K562 (cell line): Measurements from ENCODE around the gene UBL3. TPM values are rescaled to one million over a fixed set of nuclear protein-coding genes. Genes with fewer than 3 reads are reported as not detected.

ENCODE experiments used
- ATAC-seq: fragments of 200-7000 bp; cut with Tn5 transposase; 3 replicates; pipeline ENCODE4 v1.9.1; 2020; ENCODE audit warnings: moderate library complexity
- BruUV-seq: library from RNA; stranded (reverse); fragments of 400-500 nt; replicated peaks from 2 replicates; lab custom pipeline; 2021; lab: Mats Ljungman, UMichigan
- CTCF ChIA-PET: fragments of 300-600 bp; formaldehyde crosslinking; extraction: SDS; loops from one replicate; lab custom pipeline; 2021; ENCODE audit warnings: low intra/inter-chr PET ratio; lab: Yijun Ruan, JAX
- POLR2A ChIA-PET: fragments of 300-600, 350-650 bp; sonication (Branson Sonifier 250); formaldehyde crosslinking; extraction: SDS; loops from one replicate; lab custom pipeline; 2021; ENCODE audit warnings: antibody characterized with exemption, inconsistent platforms; lab: Yijun Ruan, JAX
- DNase-seq, 4 experiments: peaks; one replicate each; pipeline versions ENCODE4 v3.0.0 to v3.0.0-alpha.2; 2011 to 2018; ENCODE audit warnings: low spot score in 3 of 4, mixed read lengths in 3 of 4; ENCODE audit errors: extremely low read depth in 1 of 4
- FAIRE-seq: peaks from 2 replicates; lab custom pipeline; 2011; peaks lifted over from hg19 to GRCh38; lab: Jason Lieb, UNC
- H2AFZ ChIP-seq: 2 replicates; pipeline ENCODE4 v1.6.0; 2011; ENCODE audit warnings: low read depth, low read length, control low read depth, inconsistent platforms
- H3K27ac ChIP-seq: fragments of 200-600 bp; 3 replicates; pipeline ENCODE4 v1.8.0; 2011; ENCODE audit warnings: low read depth, mild to moderate bottlenecking, control low read depth, inconsistent platforms, low read length, moderate library complexity, mixed read lengths; ENCODE audit errors: extremely low read depth
- H3K27me3 ChIP-seq, 2 experiments: fragments of 300-600 bp in 1 of 2; 2 replicates in 1 of 2; 3 replicates in 1 of 2; pipeline versions ENCODE4 v1.6.0 to v1.8.0; 2011; ENCODE audit warnings: inconsistent platforms in 2 of 2, low read length in 2 of 2, mild to moderate bottlenecking in 1 of 2, mixed read lengths in 1 of 2, moderate library complexity in 1 of 2; ENCODE audit not compliant: control insufficient read depth in 2 of 2, insufficient read depth in 2 of 2
- H3K36me3 ChIP-seq: fragments of 300-600 bp; 3 replicates; pipeline ENCODE4 v1.8.0; 2011; ENCODE audit warnings: mild to moderate bottlenecking, low read length, inconsistent platforms; ENCODE audit not compliant: control insufficient read depth, insufficient read depth
- H3K4me1 ChIP-seq, 2 experiments: fragments of 200-600 bp in 1 of 2; replicated peaks in 1 of 2; 2 replicates in 1 of 2; 3 replicates in 1 of 2; pipeline versions ENCODE4 v1.5.1 to v1.8.0; 2011; ENCODE audit warnings: inconsistent platforms in 2 of 2, low read length in 2 of 2, mild to moderate bottlenecking in 1 of 2, mixed read lengths in 1 of 2, moderate library complexity in 1 of 2; ENCODE audit not compliant: control insufficient read depth in 2 of 2, insufficient read depth in 2 of 2
- H3K4me2 ChIP-seq: 2 replicates; pipeline ENCODE4 v1.6.1; 2011; ENCODE audit warnings: low read length, control low read depth, inconsistent platforms, mixed read lengths; ENCODE audit not compliant: insufficient read depth
- H3K4me3 ChIP-seq: fragments of 200-600 bp; sonication (generic), shearing (Covaris generic); 2 replicates; pipeline ENCODE4 v1.5.1; 2016; ENCODE audit warnings: control low read depth, inconsistent platforms
- H3K79me2 ChIP-seq: fragments of 200-600 bp; 3 replicates; pipeline ENCODE4 v1.8.0; 2011; ENCODE audit warnings: low read length, inconsistent platforms; ENCODE audit not compliant: control insufficient read depth, insufficient read depth
- H3K9ac ChIP-seq, 2 experiments: 2 replicates each; pipeline versions ENCODE4 v1.6.0 to v1.6.1; 2011; ENCODE audit warnings: low read depth in 2 of 2, low read length in 2 of 2, control low read depth in 1 of 2, inconsistent platforms in 1 of 2, mild to moderate bottlenecking in 1 of 2, mixed read lengths in 1 of 2; ENCODE audit not compliant: insufficient read depth in 1 of 2
- H3K9me1 ChIP-seq: one replicate; pipeline ENCODE4 v1.6.0; 2011; ENCODE audit warnings: inconsistent platforms, mild to moderate bottlenecking, low read length, moderate library complexity; ENCODE audit not compliant: control insufficient read depth, insufficient read depth
- H3K9me3 ChIP-seq: replicated peaks from 2 replicates; pipeline ENCODE4 v1.5.1; 2011; ENCODE audit warnings: low read depth, low read length, inconsistent platforms; ENCODE audit not compliant: control insufficient read depth, insufficient read depth
- H4K20me1 ChIP-seq: replicated peaks from 2 replicates; pipeline ENCODE4 v1.6.1; 2011; ENCODE audit warnings: low read length, inconsistent platforms, mixed read lengths; ENCODE audit not compliant: control insufficient read depth, insufficient read depth
- CHCHD3 ChIP-seq: fragments of 250-450 bp; sonication (Bioruptor Pico); IDR thresholded peaks from 2 replicates; pipeline ENCODE4 v2.1.2; 2022; ENCODE audit warnings: mild to moderate bottlenecking
- HDAC2 ChIP-seq: fragments of 450-650 bp; IDR thresholded peaks from 2 replicates; pipeline ENCODE4 v1.6.1; 2016; ENCODE audit warnings: mild to moderate bottlenecking
- MAFG ChIP-seq: fragments of 450-650 bp; conservative IDR thresholded peaks from 2 replicates; pipeline ENCODE4 v1.6.1; 2016; ENCODE audit warnings: missing genetic modification characterization, missing compliant biosample characterization
- NUFIP1 ChIP-seq: fragments of 450-650 bp; IDR thresholded peaks from 2 replicates; pipeline ENCODE4 v1.6.1; 2018; ENCODE audit not compliant: partially characterized antibody
- ZNF134 ChIP-seq: fragments of 250-450 bp; sonication (Bioruptor Pico); conservative IDR thresholded peaks from 2 replicates; pipeline ENCODE4 v1.4.0; 2020
- ZNF780A ChIP-seq: fragments of 250-450 bp; sonication (Bioruptor Pico); IDR thresholded peaks from 2 replicates; pipeline ENCODE4 v1.5.0; 2021; ENCODE audit warnings: mild to moderate bottlenecking
- WGBS: fragments of 100-300 bp; shearing (Covaris generic); methylation state at CpG from one replicate; pipeline ENCODE4 v1.1.6; 2016; ENCODE audit warnings: low coverage, mixed read lengths; ENCODE audit not compliant: insufficient coverage; ENCODE audit errors: missing lambda C conversion rate; 5-methylcytosine and 5-hydroxymethylcytosine counted together
- in situ Hi-C: fragments of 300-500 bp; cut with MboI; formaldehyde crosslinking; loops from 4 replicates; pipeline ENCODE4 v1.15.0; 2018; ENCODE audit warnings: inconsistent platforms, mixed read lengths
- intact Hi-C: fragments of 100-400 bp; cut with micrococcal nuclease; formaldehyde crosslinking; loops from 2 replicates; pipeline ENCODE4 v1.14.2; 2022
- polyA plus RNA-seq, 8 experiments: library from polyadenylated mRNA; depleted of rRNA in 4 of 8; stranded (reverse) in 5 of 8; unstranded in 3 of 8; fragments of >200 nt; fragmentation: Nextera tagmentation in 2 of 8; fragmentation: Illumina TruSeq in 1 of 8; extraction: Ambion mirVana in 2 of 8; extraction: Trizol in 1 of 8; gene quantifications; 2 replicates each; pipeline versions ENCODE4 v1.2.1 to v1.2.3, GENCODE V29; 2011 to 2014; ENCODE audit warnings: inconsistent platforms in 1 of 8, missing spikeins in 1 of 8
- total RNA-seq, 7 experiments: library from RNA; depleted of rRNA in 6 of 7; stranded (reverse); fragments of >200 nt in 6 of 7; fragmentation: Illumina TruSeq in 2 of 7; extraction: Trizol in 2 of 7; gene quantifications; 2 replicates each; pipeline versions ENCODE4 v1.2.1 to v1.2.3, GENCODE V29; 2011 to 2021; ENCODE audit warnings: low replicate concordance in 1 of 7
- TF ChIP-seq, protein P1 (sequence below): fragments of 450-650 bp; IDR thresholded peaks from 2 replicates; pipeline ENCODE4 v1.6.1; 2016

UBL3 gene
- total and polyA plus RNA-seq, 9 of the 15 experiments (the other 6 are each of a cell fraction or from before 2014, with no cell fraction given) = 0.64 to 2.4 (median 1.8) TPM

GRCh38 chr13:29752175-29752574, 98.2 kb downstream of the UBL3 start:
- no TSS peak for BruUV-seq
- CTCF ChIA-PET = no interaction called here
- H3K4me2 ChIP-seq = no peak overlapping the region
- no peak overlapping the region for H3K9ac ChIP-seq
- H3K9me3 ChIP-seq = no peaks in the 10 kb centered on the region
- 0% methylated on average over 4 of the region's 4 CpGs for WGBS
- POLR2A ChIA-PET = interaction anchor here (0.5 to 1.1 kb wide), 2 partner anchors 10 to 248 kb away, joined by 3 read pairs; no protein-coding TSS in a partner anchor
- in situ Hi-C loops (no loop called here), intact Hi-C loops (no loop called here)
- H3K4me3 ChIP-seq = no peak overlapping the region
- no peaks in the 10 kb centered on the region for H3K79me2 ChIP-seq
- no peak for FAIRE-seq
- no peaks in the 10 kb centered on the region; a peak in 1 of 5 replicates for H3K27me3 ChIP-seq
- no peaks in the 10 kb centered on the region for H3K9me1 ChIP-seq
- no peak overlapping the region for H3K27ac ChIP-seq
- H3K36me3 ChIP-seq = no peaks in the 10 kb centered on the region
- H3K4me1 ChIP-seq = no peaks in the 10 kb centered on the region
- no peak for TF ChIP-seq HDAC2
- no peak for TF ChIP-seq CHCHD3 (CRISPR knock-in tag)
- no peak for TF ChIP-seq ZNF780A (CRISPR knock-in tag)
- no peak for TF ChIP-seq NUFIP1
- TF ChIP-seq, protein P1, sequence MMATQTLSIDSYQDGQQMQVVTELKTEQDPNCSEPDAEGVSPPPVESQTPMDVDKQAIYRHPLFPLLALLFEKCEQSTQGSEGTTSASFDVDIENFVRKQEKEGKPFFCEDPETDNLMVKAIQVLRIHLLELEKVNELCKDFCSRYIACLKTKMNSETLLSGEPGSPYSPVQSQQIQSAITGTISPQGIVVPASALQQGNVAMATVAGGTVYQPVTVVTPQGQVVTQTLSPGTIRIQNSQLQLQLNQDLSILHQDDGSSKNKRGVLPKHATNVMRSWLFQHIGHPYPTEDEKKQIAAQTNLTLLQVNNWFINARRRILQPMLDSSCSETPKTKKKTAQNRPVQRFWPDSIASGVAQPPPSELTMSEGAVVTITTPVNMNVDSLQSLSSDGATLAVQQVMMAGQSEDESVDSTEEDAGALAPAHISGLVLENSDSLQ = 0 out of 2 replicates have a peak, but pooled peaks have one; percentile 10
- DNase-seq = no peak
- ATAC-seq = no peak
- H2AFZ ChIP-seq = no peak overlapping the region
- H4K20me1 ChIP-seq = no peaks in the 10 kb centered on the region

DNA sequence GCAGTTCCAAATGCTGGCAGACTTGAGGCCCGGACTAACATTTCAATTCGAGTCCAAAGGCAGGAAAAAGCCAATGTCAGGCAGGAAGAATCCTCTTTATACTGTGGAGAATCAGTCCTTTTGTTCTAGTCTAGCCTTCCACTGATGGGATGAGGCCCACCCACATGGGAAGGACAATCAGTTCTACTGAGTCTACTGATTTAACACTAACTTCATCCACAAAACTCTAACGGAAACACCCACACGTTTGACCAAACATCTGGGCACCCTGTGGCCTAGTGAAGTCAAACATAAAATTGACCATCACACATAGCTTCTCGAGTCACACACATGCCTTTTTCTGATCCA, 100.3 kb downstream of the UBL3 start:
- H3K4me2 ChIP-seq = no peak overlapping the region
- no peak for DNase-seq
- CTCF ChIA-PET = no interaction called here
- TF ChIP-seq MAFG (no peak), ZNF134 (CRISPR knock-in tag) (peak; percentile 78)
- H3K27me3 ChIP-seq = peaks cover 0 to 5% of the 10 kb centered on the region in 2 experiments; a peak in 2 of 5 replicates
- H3K36me3 ChIP-seq = no peaks in the 10 kb centered on the region
- no peak for ATAC-seq
- BruUV-seq = no TSS peak
- H3K9me1 ChIP-seq = no peaks in the 10 kb centered on the region
- H4K20me1 ChIP-seq = no peaks in the 10 kb centered on the region
- in situ Hi-C loops (no loop called here), intact Hi-C loops (no loop called here)
- POLR2A ChIA-PET = no interaction called here
- H3K4me3 ChIP-seq = no peak overlapping the region
- H3K9ac ChIP-seq = no peak overlapping the region
- WGBS = 3% methylated on average over 5 of the region's 5 CpGs
- no peaks in the 10 kb centered on the region for H3K4me1 ChIP-seq
- no peaks in the 10 kb centered on the region for H3K9me3 ChIP-seq
- no peak overlapping the region for H2AFZ ChIP-seq
- H3K27ac ChIP-seq = no peak overlapping the region
- H3K79me2 ChIP-seq = no peaks in the 10 kb centered on the region
- FAIRE-seq = no peak
